Activated naive CD4-positive, alpha-beta T cell treated with anti-CD3 and anti-CD28 coated beads, Interleukin-2, amount 10 ng/mL, durations not matched to agents 7 days and 5 days (primary cell): ENCODE results near the gene DRG1.
"Not testable (repeated sequence)": the region's sequence is repeated elsewhere in the genome, so short reads cannot be mapped to it uniquely, and the experiment has no call there.

Experiments used
- CTCF ChIA-PET: fragments of 350-600 bp; sonication (Branson Sonifier 250); formaldehyde crosslinking; loops from one replicate; lab custom pipeline; 2021; ENCODE audit warnings: antibody characterized with exemption; lab: Charles Lee
- DNase-seq: peaks from one replicate; pipeline ENCODE4 v3.0.0-alpha.2; 2020
- H3K27ac Mint-ChIP-seq: one replicate; pipeline ENCODE4 v1.8.0; 2021; ENCODE audit warnings: mild to moderate bottlenecking, moderate library complexity, mixed read lengths
- H3K27me3 Mint-ChIP-seq: one replicate; pipeline ENCODE4 v1.8.0; 2021; ENCODE audit warnings: mild to moderate bottlenecking, mixed read lengths
- H3K36me3 Mint-ChIP-seq: one replicate; pipeline ENCODE4 v1.8.0; 2021; ENCODE audit warnings: mixed read lengths
- H3K4me1 Mint-ChIP-seq: one replicate; pipeline ENCODE4 v1.8.0; 2021; ENCODE audit warnings: mixed read lengths
- H3K4me3 Mint-ChIP-seq: one replicate; pipeline ENCODE4 v1.8.0; 2021; ENCODE audit warnings: mild to moderate bottlenecking, moderate library complexity, mixed read lengths
- H3K9me3 Mint-ChIP-seq: one replicate; pipeline ENCODE4 v1.8.0; 2021; ENCODE audit warnings: mixed read lengths

Gene DRG1

DNA sequence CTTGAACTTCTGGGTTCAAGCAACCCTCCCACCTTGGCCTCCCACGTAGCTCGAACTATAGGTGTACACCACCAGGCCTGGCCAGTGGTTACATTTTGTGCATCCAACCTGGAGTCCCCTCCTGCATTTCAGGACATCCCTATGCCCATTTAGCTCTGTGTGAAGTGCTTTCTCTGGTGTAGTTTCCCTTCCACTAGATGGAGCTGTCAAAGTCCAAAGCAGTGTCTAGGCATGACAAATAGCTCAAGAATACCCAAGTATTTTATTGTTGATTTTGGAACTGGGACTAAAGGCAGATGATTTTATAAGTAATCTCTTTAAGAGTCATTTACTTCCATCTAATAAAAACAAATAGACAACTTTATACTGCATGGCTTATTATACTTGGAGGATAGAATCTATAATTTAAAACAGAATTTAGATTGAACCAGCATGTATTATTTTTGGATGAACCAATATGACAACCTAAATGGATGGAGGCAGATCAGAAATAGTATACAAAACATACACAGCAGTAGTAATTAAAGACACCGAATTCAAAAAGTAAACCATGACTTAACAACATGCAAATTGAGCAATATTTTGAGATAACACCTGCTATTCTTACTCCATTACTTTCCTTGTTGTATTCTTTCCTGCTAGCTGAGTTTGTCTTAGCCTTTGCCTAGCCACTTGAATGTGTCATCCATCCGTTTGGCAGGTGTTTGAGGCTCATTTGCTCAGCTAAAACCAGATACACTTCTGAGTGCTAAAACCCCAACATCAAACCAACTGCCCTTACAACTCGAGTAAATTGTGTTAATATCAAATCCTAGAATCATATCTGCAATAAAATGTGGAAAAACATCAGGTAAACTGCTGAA, 52.5 kb downstream of the DRG1 start:
- H3K27me3 Mint-ChIP-seq, result no peaks in the 10 kb centered on the region
- CTCF ChIA-PET, result interaction anchor here (0.7 to 2.3 kb wide), 17 partner anchors 9 to 518 kb away, joined by 3 to 20 read pairs (median 4); partner anchors contain the start of gene EIF4ENIF1
- peak overlapping the region; percentile 16 for H3K27ac Mint-ChIP-seq
- no peaks in the 10 kb centered on the region for H3K9me3 Mint-ChIP-seq
- no peak for DNase-seq
- peaks cover 22% of the 10 kb centered on the region for H3K36me3 Mint-ChIP-seq
- no peak overlapping the region for H3K4me3 Mint-ChIP-seq
- H3K4me1 Mint-ChIP-seq, result no peaks in the 10 kb centered on the region

DNA sequence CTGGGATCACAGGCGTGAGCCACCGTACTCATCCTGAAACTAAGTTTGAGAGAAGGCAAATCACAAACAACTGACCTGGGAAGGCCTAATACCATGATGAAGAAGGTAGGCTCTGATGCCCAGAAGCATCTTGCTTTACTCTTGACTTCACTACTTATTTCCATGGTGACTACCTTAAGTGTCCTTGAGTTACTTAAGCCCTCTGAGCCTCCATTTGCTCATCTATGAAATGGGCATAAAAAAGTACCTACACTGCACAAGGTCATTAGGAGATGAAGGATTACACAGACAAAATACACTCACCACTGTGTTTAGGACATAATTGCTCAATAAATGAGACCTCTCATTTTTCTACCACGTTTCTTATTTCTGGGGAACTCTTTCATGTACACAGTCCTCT, 62.3 kb downstream of the DRG1 start:
- peaks cover 41% of the 10 kb centered on the region for H3K36me3 Mint-ChIP-seq

DNA sequence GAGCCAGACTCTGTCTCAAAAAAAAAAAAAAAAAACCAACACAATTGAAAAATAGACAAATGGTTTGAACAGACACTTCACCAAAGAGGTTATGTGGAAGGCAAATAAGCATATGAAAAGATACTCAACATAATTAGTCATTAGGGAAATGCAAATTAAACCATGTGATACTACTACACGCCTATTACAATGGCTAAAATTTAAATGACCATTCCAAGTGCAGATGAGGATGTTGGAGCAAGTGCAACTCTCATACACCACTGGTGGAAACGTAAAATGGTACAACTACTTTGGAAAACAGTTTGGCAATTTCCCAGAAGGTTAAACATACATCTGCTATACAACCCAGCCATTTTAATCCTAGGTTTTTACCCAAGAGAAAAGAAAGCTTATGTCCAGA, 65.9 kb downstream of the DRG1 start:
- no peaks in the 10 kb centered on the region for H3K4me1 Mint-ChIP-seq
- no peak overlapping the region for H3K27ac Mint-ChIP-seq
- H3K36me3 Mint-ChIP-seq, result peaks cover 46% of the 10 kb centered on the region
- no peaks in the 10 kb centered on the region for H3K9me3 Mint-ChIP-seq
- DNase-seq, result no peak
- H3K4me3 Mint-ChIP-seq, result no peak overlapping the region
- no peaks in the 10 kb centered on the region for H3K27me3 Mint-ChIP-seq
- CTCF ChIA-PET, result no interaction called here

More for the DNA sequence above, 62.3 kb downstream of the DRG1 start:
- H3K4me3 Mint-ChIP-seq, result no peak overlapping the region
- H3K27me3 Mint-ChIP-seq, result no peaks in the 10 kb centered on the region
- H3K9me3 Mint-ChIP-seq, result no peaks in the 10 kb centered on the region
- CTCF ChIA-PET, result no interaction called here
- no peak for DNase-seq
- H3K4me1 Mint-ChIP-seq, result no peaks in the 10 kb centered on the region
- H3K27ac Mint-ChIP-seq, result no peak overlapping the region

DNA sequence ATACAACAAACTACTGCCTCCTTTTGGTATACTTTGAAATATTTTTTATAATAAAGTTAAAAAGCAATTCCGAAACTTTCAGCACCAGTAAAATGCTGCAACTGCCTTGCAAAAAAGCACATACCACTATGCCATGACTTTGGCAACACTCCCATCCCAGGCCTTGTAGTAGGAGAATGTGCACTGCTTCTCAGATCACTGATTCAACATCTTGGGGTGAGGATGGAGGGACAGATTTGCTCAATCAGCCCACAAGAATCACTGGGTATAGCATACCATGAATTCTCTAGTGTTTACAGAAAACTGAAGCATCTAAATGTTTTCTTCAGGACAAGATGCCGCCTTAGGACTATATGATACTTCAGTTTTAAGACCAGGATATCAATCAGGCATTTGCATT, 75.3 kb downstream of the DRG1 start:
- Mint-ChIP-seq H3K36me3 (peaks cover 25% of the 10 kb centered on the region), H3K9me3 (no peaks in the 10 kb centered on the region), H3K27ac (no peak overlapping the region), H3K4me3 (no peak overlapping the region), H3K27me3 (no peaks in the 10 kb centered on the region), H3K4me1 (peaks cover 13% of the 10 kb centered on the region)
- CTCF ChIA-PET, result no interaction called here
- DNase-seq, result no peak

DNA sequence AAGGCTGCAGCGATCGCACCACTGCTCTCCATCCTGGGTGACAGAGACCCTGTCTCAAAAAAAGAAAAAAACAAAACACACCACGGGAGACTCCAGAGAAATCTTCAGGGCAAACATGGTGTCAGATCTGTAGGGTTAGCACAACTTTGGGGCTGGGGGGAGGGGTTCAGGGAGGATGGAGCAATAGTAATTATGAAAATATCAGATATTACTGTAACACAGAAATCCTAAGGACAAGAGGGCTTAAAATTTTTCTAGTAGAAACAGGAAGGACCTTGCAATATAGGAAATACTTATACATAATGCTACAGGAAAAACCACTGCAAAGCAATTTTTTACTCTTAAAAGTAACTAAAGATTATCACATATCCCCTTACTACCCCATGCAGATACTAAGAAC, 76.4 kb downstream of the DRG1 start:
- no peaks in the 10 kb centered on the region for H3K9me3 Mint-ChIP-seq
- H3K27ac Mint-ChIP-seq, result no peak overlapping the region
- H3K27me3 Mint-ChIP-seq, result no peaks in the 10 kb centered on the region
- CTCF ChIA-PET, result no interaction called here
- no peak for DNase-seq
- H3K4me1 Mint-ChIP-seq, result peaks cover 13% of the 10 kb centered on the region
- peaks cover 31% of the 10 kb centered on the region for H3K36me3 Mint-ChIP-seq
- H3K4me3 Mint-ChIP-seq, result no peak overlapping the region

DNA sequence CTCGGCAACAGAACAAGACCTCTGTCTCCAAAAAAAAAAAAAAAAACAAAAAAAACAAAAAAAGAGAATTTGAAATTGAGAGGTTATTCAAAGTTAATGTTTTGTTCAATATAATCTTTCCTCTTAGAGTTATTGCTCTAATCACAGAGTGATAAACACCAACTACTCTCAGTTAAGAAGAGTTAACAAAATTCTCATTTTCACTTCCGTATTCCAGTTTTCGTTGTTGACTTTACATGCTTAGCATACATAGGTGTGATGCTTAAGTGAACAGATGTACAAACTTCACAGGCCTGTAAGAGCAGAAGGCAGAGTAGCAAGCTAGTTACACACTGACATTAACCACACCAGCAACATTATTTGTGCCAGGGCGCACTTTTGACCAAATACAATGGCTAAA, 77.9 kb downstream of the DRG1 start:
- H3K4me3 Mint-ChIP-seq, result no peak overlapping the region
- no peaks in the 10 kb centered on the region for H3K9me3 Mint-ChIP-seq
- H3K27me3 Mint-ChIP-seq, result no peaks in the 10 kb centered on the region
- peaks cover 13% of the 10 kb centered on the region for H3K4me1 Mint-ChIP-seq
- peaks cover 35% of the 10 kb centered on the region for H3K36me3 Mint-ChIP-seq
- no peak overlapping the region for H3K27ac Mint-ChIP-seq
- DNase-seq, result no peak
- CTCF ChIA-PET, result no interaction called here

GRCh38 chr22:31481129-31481528, 81.7 kb downstream of the DRG1 start:
- H3K4me1 Mint-ChIP-seq, result peaks cover 29% of the 10 kb centered on the region
- H3K4me3 Mint-ChIP-seq, result no peak overlapping the region
- CTCF ChIA-PET, result interaction anchor here (0.6 kb wide), 1 partner anchor 141 kb away, joined by 3 read pairs; no protein-coding TSS in a partner anchor
- no peak overlapping the region for H3K27ac Mint-ChIP-seq
- H3K27me3 Mint-ChIP-seq, result no peaks in the 10 kb centered on the region
- no peak for DNase-seq
- no peaks in the 10 kb centered on the region for H3K9me3 Mint-ChIP-seq
- peaks cover 48% of the 10 kb centered on the region for H3K36me3 Mint-ChIP-seq

GRCh38 chr22:31482470-31482869, 83.1 kb downstream of the DRG1 start:
- H3K9me3 Mint-ChIP-seq, DNase-seq, H3K4me3 Mint-ChIP-seq, H3K27me3 Mint-ChIP-seq, H3K27ac Mint-ChIP-seq, CTCF ChIA-PET: not testable (repeated sequence)
- Mint-ChIP-seq H3K36me3 (peaks cover 50% of the 10 kb centered on the region), H3K4me1 (peaks cover 33% of the 10 kb centered on the region)
